Activated naive CD8-positive, alpha-beta T cell treated with anti-CD3 and anti-CD28 coated beads for 36 hours (primary cell): ENCODE measurements around the gene ZNF786. TPM values are rescaled to one million over a fixed set of nuclear protein-coding genes. Genes with fewer than 3 reads are reported as not detected.
A peak's percentile ranks its signal among the peaks of the same experiment; 100 is the strongest.

Experiments
- DNase-seq: peaks from one replicate; pipeline ENCODE4 v3.0.0; 2021
- H3K27ac Mint-ChIP-seq: one replicate; pipeline ENCODE4 v1.8.0; 2022; ENCODE audit warnings: mild to moderate bottlenecking, moderate library complexity, mixed read lengths
- H3K27me3 Mint-ChIP-seq: one replicate; pipeline ENCODE4 v1.8.0; 2022; ENCODE audit warnings: mild to moderate bottlenecking, mixed read lengths
- H3K36me3 Mint-ChIP-seq: one replicate; pipeline ENCODE4 v1.8.0; 2021; ENCODE audit warnings: mild to moderate bottlenecking, mixed read lengths
- H3K4me1 Mint-ChIP-seq: one replicate; pipeline ENCODE4 v1.8.0; 2021; ENCODE audit warnings: mixed read lengths
- H3K4me3 Mint-ChIP-seq: one replicate; pipeline ENCODE4 v1.8.0; 2022; ENCODE audit warnings: mild to moderate bottlenecking, moderate library complexity, mixed read lengths
- H3K9me3 Mint-ChIP-seq: one replicate; pipeline ENCODE4 v1.8.0; 2022; ENCODE audit warnings: mixed read lengths
- total RNA-seq, 2 experiments: library from RNA; stranded (reverse); gene quantifications; one replicate each; pipeline ENCODE4 v1.2.3, GENCODE V29; 2021

Gene ZNF786
- total RNA-seq, 2 experiments from 2014 or later = 4.6 to 4.9 TPM

GRCh38 chr7:149027611-149028345 lies 62.7 kb downstream of the ZNF786 start:
- H3K36me3 Mint-ChIP-seq = peaks cover 34% of the 10 kb centered on the region
- peak overlapping the region; percentile 98 for H3K4me3 Mint-ChIP-seq
- peak; percentile 15 for DNase-seq
- peak overlapping the region; percentile 92 for H3K27ac Mint-ChIP-seq
- peaks cover 38% of the 10 kb centered on the region for H3K4me1 Mint-ChIP-seq
- no peaks in the 10 kb centered on the region for H3K9me3 Mint-ChIP-seq
- no peaks in the 10 kb centered on the region for H3K27me3 Mint-ChIP-seq

- Mint-ChIP-seq H3K27ac (peak overlapping the region; percentile 92), H3K4me1 (peaks cover 41% of the 10 kb centered on the region), H3K9me3 (no peaks in the 10 kb centered on the region), H3K4me3 (peak overlapping the region; percentile 98), H3K36me3 (peaks cover 34% of the 10 kb centered on the region), H3K27me3 (no peaks in the 10 kb centered on the region)
- no peak for DNase-seq
These were observed 63.5 kb downstream of the ZNF786 start for GRCh38 chr7:149027055-149027454.

GRCh38 chr7:149023662-149024061 lies 66.9 kb downstream of the ZNF786 start:
- Mint-ChIP-seq H3K4me1 (peaks cover 35% of the 10 kb centered on the region), H3K36me3 (peaks cover 53% of the 10 kb centered on the region)

DNA sequence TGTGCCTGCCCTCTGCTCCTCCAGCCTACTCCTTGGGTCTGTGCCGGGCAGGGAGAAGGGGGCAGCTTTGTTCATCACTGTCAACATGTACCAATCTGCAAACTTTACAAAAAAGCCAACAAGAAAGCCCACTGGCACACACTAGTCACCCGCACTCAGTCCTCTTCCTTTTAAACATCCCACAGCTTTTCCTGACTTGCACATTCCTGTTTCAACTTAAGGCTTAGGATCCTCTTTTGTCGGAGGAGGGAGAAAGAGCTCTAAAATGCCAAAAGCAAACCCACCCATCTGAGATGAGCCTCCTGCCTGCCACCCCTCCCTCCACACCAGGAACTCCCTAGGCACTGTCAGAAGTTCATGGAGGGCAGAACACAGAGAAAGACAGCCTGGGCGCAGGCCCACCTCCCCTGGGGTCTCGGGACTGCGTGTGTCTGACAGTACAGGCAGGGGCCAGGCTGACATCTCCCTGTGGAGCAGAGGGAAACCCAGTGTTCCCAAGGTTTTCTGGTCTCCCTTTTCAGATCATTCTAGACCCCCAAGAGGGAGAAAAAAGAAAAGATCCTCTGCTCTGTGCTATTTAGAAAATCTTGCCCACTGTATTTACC lies 67.7 kb downstream of the ZNF786 start:
- H3K27ac Mint-ChIP-seq = peak overlapping the region; percentile 15
- H3K9me3 Mint-ChIP-seq = no peaks in the 10 kb centered on the region
- H3K27me3 Mint-ChIP-seq = no peaks in the 10 kb centered on the region
- H3K36me3 Mint-ChIP-seq = peaks cover 53% of the 10 kb centered on the region
- no peak overlapping the region for H3K4me3 Mint-ChIP-seq
- H3K4me1 Mint-ChIP-seq = peaks cover 35% of the 10 kb centered on the region
- DNase-seq = no peak

More at GRCh38 chr7:149023662-149024061, 66.9 kb downstream of the ZNF786 start:
- Mint-ChIP-seq H3K27ac (peak overlapping the region; percentile 34), H3K4me3 (no peak overlapping the region), H3K27me3 (no peaks in the 10 kb centered on the region), H3K9me3 (no peaks in the 10 kb centered on the region)
- no peak for DNase-seq

- H3K27ac Mint-ChIP-seq = no peak overlapping the region
- no peak for DNase-seq
- no peaks in the 10 kb centered on the region for H3K9me3 Mint-ChIP-seq
- peaks cover 30% of the 10 kb centered on the region for H3K4me1 Mint-ChIP-seq
- H3K36me3 Mint-ChIP-seq = peaks cover 47% of the 10 kb centered on the region
- no peaks in the 10 kb centered on the region for H3K27me3 Mint-ChIP-seq
- no peak overlapping the region for H3K4me3 Mint-ChIP-seq
These were observed 68.8 kb downstream of the ZNF786 start for GRCh38 chr7:149021725-149022062.

GRCh38 chr7:149020483-149020882 lies 70.0 kb downstream of the ZNF786 start:
- Mint-ChIP-seq H3K36me3 (peaks cover 37% of the 10 kb centered on the region), H3K27ac (no peak overlapping the region), H3K9me3 (no peaks in the 10 kb centered on the region), H3K27me3 (no peaks in the 10 kb centered on the region), H3K4me1 (peaks cover 19% of the 10 kb centered on the region), H3K4me3 (no peak overlapping the region)
- no peak for DNase-seq

Other genes with a start within 250 kb of the ZNF786 start
- 100 to 1,000 TPM; 109 to 111 TPM for gene EZH2, start 206.4 kb downstream of the ZNF786 start, total RNA-seq
- gene PDIA4, start 62.2 kb downstream of the ZNF786 start, total RNA-seq = 10 to 100 TPM; 83.7 to 86.3 TPM
- gene ZNF425, start 35.6 kb upstream of the ZNF786 start, total RNA-seq = under 1 TPM; 0.87 to 0.98 TPM
- 10 to 100 TPM; 10.5 to 11.1 TPM for gene ZNF398, start 56.7 kb upstream of the ZNF786 start, total RNA-seq
- 10 to 100 TPM; 30.7 to 30.8 TPM for gene ZNF282, start 104.8 kb upstream of the ZNF786 start, total RNA-seq
- 10 to 100 TPM; 12.5 to 14.6 TPM for gene ZNF212, start 148.9 kb upstream of the ZNF786 start, total RNA-seq
- 10 to 100 TPM; 14.4 to 16.2 TPM for gene ZNF783, start 171.5 kb upstream of the ZNF786 start, total RNA-seq